WI38 (cell line): ENCODE results near the gene OR13C2.

Source experiments
- H3K4me3 ChIP-seq: 2 replicates; pipeline ENCODE4 v1.5.1; 2011; ENCODE audit warnings: low read depth, mild to moderate bottlenecking, control low read depth, low read length
- CTCF ChIP-seq: IDR thresholded peaks from 2 replicates; pipeline ENCODE4 v1.5.1; 2012; ENCODE audit warnings: low read depth, mild to moderate bottlenecking, control low read depth, low read length

The OR13C2 gene

GRCh38 chr9:104575456-104575855 lies 30.0 kb downstream of the OR13C2 start:
- no peak for TF ChIP-seq CTCF
- no peak overlapping the region for H3K4me3 ChIP-seq

- TF ChIP-seq CTCF = no peak
Measured at GRCh38 chr9:104572612-104573011, 32.8 kb downstream of the OR13C2 start.

GRCh38 chr9:104568868-104569267 lies 36.6 kb downstream of the OR13C2 start, which contains the start of gene OR13C8:
OR13C8 (plus strand) TSS chr9:104569168; CDS start chr9:104569168, 0 bp downstream.
- no peak within 1 kb of the TSS for H3K4me3 ChIP-seq
- TF ChIP-seq CTCF = no peak

More at GRCh38 chr9:104572612-104573011, 32.8 kb downstream of the OR13C2 start:
- no peak overlapping the region for H3K4me3 ChIP-seq

GRCh38 chr9:104564358-104564757 lies 41.1 kb downstream of the OR13C2 start:
- TF ChIP-seq CTCF = no peak
- H3K4me3 ChIP-seq = no peak overlapping the region

GRCh38 chr9:104556830-104557634 lies 48.4 kb downstream of the OR13C2 start:
- no peak overlapping the region for H3K4me3 ChIP-seq
- TF ChIP-seq CTCF = no peak

GRCh38 chr9:104555521-104555920 lies 49.9 kb downstream of the OR13C2 start:
- TF ChIP-seq CTCF = no peak
- H3K4me3 ChIP-seq = no peak overlapping the region
